CD14-positive monocyte (primary cell): Measurements from ENCODE around the gene RUBCN. TPM values are rescaled to one million over a fixed set of nuclear protein-coding genes. Genes with fewer than 3 reads are reported as not detected.

Experiments used
- DNase-seq, 3 donors: peaks; one replicate each; pipeline ENCODE4 v3.0.0-alpha.2; 2011 to 2022
- H2AFZ ChIP-seq: 2 replicates; pipeline ENCODE4 v1.6.0; 2012; ENCODE audit warnings: mild to moderate bottlenecking, low read depth, low read length, inconsistent platforms; ENCODE audit not compliant: insufficient read depth, poor library complexity, severe bottlenecking
- H3K27ac ChIP-seq, 2 donors: 1 replicate in 1 of 2; 2 replicates in 1 of 2; pipeline ENCODE4 v1.5.1; 2012 to 2013; ENCODE audit warnings: low read length in 2 of 2, control low read depth in 1 of 2, inconsistent platforms in 1 of 2, low read depth in 1 of 2, mild to moderate bottlenecking in 1 of 2
- H3K27me3 ChIP-seq, 2 donors: one replicate each; pipeline versions ENCODE4 v1.6.0 to v1.6.1; 2011 to 2013; ENCODE audit warnings: low read length in 2 of 2; ENCODE audit not compliant: control insufficient read depth in 2 of 2, insufficient read depth in 2 of 2
- H3K36me3 ChIP-seq, 2 donors: replicated peaks in 1 of 2; 1 replicate in 1 of 2; 2 replicates in 1 of 2; pipeline versions ENCODE4 v1.5.1 to v1.6.1; 2012 to 2013; ENCODE audit warnings: low read length in 2 of 2, control low read depth in 1 of 2, inconsistent platforms in 1 of 2, mild to moderate bottlenecking in 1 of 2; ENCODE audit not compliant: insufficient read depth in 2 of 2, control insufficient read depth in 1 of 2
- H3K4me1 ChIP-seq, 2 donors: 1 replicate in 1 of 2; 2 replicates in 1 of 2; pipeline versions ENCODE4 v1.5.1 to v1.6.1; 2012 to 2013; ENCODE audit warnings: low read length in 2 of 2, control low read depth in 1 of 2, inconsistent platforms in 1 of 2, mild to moderate bottlenecking in 1 of 2, moderate library complexity in 1 of 2; ENCODE audit not compliant: insufficient read depth in 2 of 2, control insufficient read depth in 1 of 2
- H3K4me2 ChIP-seq: replicated peaks from 2 replicates; pipeline ENCODE3; 2012; ENCODE audit warnings: low read length, moderate library complexity, mild to moderate bottlenecking; ENCODE audit not compliant: poor library complexity, severe bottlenecking; ENCODE audit errors: extremely low read depth
- H3K4me3 ChIP-seq, 3 experiments: fragments of 200-600 bp in 1 of 3; sonication (generic) in 1 of 3; replicated peaks in 1 of 3; 1 replicate in 2 of 3; 2 replicates in 1 of 3; pipeline ENCODE4 v1.5.1; 2011 to 2013; ENCODE audit warnings: low read length in 3 of 3, mild to moderate bottlenecking in 3 of 3, control low read depth in 2 of 3, low read depth in 2 of 3, inconsistent platforms in 1 of 3, moderate library complexity in 1 of 3
- H3K79me2 ChIP-seq: 2 replicates; pipeline ENCODE4 v1.6.0; 2012; ENCODE audit warnings: mild to moderate bottlenecking, control low read depth, inconsistent platforms, low read length, moderate library complexity; ENCODE audit not compliant: insufficient read depth
- H3K9ac ChIP-seq: 2 replicates; pipeline ENCODE4 v1.6.0; 2017; ENCODE audit warnings: low read length, mild to moderate bottlenecking; ENCODE audit not compliant: insufficient read depth, poor library complexity, severe bottlenecking
- H3K9me3 ChIP-seq, 2 donors: replicated peaks in 1 of 2; 1 replicate in 1 of 2; 2 replicates in 1 of 2; pipeline versions ENCODE4 v1.5.1 to v1.6.1; 2012 to 2013; ENCODE audit warnings: low read length in 2 of 2, control low read depth in 1 of 2; ENCODE audit not compliant: control insufficient read depth in 1 of 2, insufficient read depth in 1 of 2
- H4K20me1 ChIP-seq: 2 replicates; pipeline ENCODE4 v1.6.0; 2012; ENCODE audit warnings: mild to moderate bottlenecking, low read length, control low read depth, moderate library complexity; ENCODE audit not compliant: insufficient read depth
- H3K27ac Mint-ChIP-seq, 7 donors: one replicate each; pipeline ENCODE4 v1.8.0; 2020; ENCODE audit warnings: mild to moderate bottlenecking in 7 of 7, mixed read lengths in 7 of 7, moderate library complexity in 6 of 7, inconsistent platforms in 2 of 7
- H3K27me3 Mint-ChIP-seq, 3 donors: one replicate each; pipeline ENCODE4 v1.8.0; 2021 to 2022; ENCODE audit warnings: low read depth in 3 of 3, mild to moderate bottlenecking in 3 of 3, mixed read lengths in 3 of 3, moderate library complexity in 3 of 3, inconsistent platforms in 1 of 3
- H3K36me3 Mint-ChIP-seq, 2 donors: one replicate each; pipeline ENCODE4 v1.8.0; 2020; ENCODE audit warnings: mixed read lengths in 2 of 2, inconsistent platforms in 1 of 2, mild to moderate bottlenecking in 1 of 2
- H3K4me1 Mint-ChIP-seq: one replicate; pipeline ENCODE4 v1.8.0; 2020; ENCODE audit warnings: mild to moderate bottlenecking, mixed read lengths
- H3K4me3 Mint-ChIP-seq, 2 donors: one replicate each; pipeline ENCODE4 v1.8.0; 2020; ENCODE audit warnings: mild to moderate bottlenecking in 2 of 2, mixed read lengths in 2 of 2, moderate library complexity in 1 of 2
- H3K9me3 Mint-ChIP-seq, 7 donors: one replicate each; pipeline ENCODE4 v1.8.0; 2020 to 2022; ENCODE audit warnings: mixed read lengths in 7 of 7, mild to moderate bottlenecking in 6 of 7, moderate library complexity in 6 of 7, inconsistent platforms in 2 of 7
- WGBS: methylation state at CpG from one replicate; pipeline ENCODE4 v1.1.5; 2013; ENCODE audit warnings: missing lambda C conversion rate; ENCODE audit not compliant: insufficient coverage; 5-methylcytosine and 5-hydroxymethylcytosine counted together
- intact Hi-C, 2 donors: fragments of 100-400 bp; cut with micrococcal nuclease; formaldehyde crosslinking; loops; one replicate each; pipeline versions ENCODE4 v1.15.0 to v1.15.1; 2023
- polyA plus RNA-seq, 3 donors: library from polyadenylated mRNA; depleted of rRNA in 1 of 3; unstranded in 2 of 3; stranded (reverse) in 1 of 3; fragments of 300-500 nt in 2 of 3; fragments of >200 nt in 1 of 3; fragmentation: Illumina TruSeq in 2 of 3; gene quantifications; 1 replicate in 2 of 3; 2 replicates in 1 of 3; pipeline ENCODE4 v1.2.3, GENCODE V29; 2012 to 2021
- TF ChIP-seq, protein P1 (sequence below): fragments of 200-600 bp; IDR thresholded peaks from one replicate; pipeline ENCODE4 v1.8.0; 2022; ENCODE audit warnings: antibody characterized with exemption, mild to moderate bottlenecking

RUBCN gene
- polyA plus RNA-seq, 3 donors, result 8.6 to 37.9 (median 13.5) TPM

DNA sequence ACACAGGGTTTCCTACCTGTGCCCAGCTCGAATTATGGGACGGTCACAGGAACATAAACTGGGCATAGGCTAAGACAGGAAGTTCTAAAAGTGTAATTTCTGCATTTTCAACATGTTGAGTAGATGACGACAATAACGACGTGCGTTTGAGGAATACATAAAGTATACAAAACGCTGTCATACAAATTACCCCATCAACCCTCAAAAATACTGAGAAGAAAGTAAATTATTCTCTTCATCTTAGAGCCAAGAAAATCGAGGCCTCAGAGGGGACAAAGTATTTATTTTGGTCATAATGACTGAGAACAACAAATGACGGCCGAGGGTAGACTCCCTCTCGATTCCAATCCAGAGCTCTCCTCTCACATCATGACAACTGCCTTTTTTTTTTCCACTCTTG lies 60.8 kb downstream of the RUBCN start:
- 100% methylated on average over 3 of the region's 11 CpGs for WGBS
- no peak overlapping the region for H2AFZ ChIP-seq
- no peak overlapping the region for H3K9ac ChIP-seq
- Mint-ChIP-seq H3K4me3 (no peak overlapping the region), H3K27ac (peak overlapping the region in 6 of 7 donors; percentile 67 to 88 (median 82)), H3K9me3 (peaks cover 3 to 22% (median 8%) of the 10 kb centered on the region in 7 donors), H3K4me1 (peaks cover 19% of the 10 kb centered on the region), H3K36me3 (peaks cover 54 to 75% of the 10 kb centered on the region in 2 donors), H3K27me3 (peaks cover 0 to 2% (median 0%) of the 10 kb centered on the region in 3 donors)
- H3K9me3 ChIP-seq, result peaks cover 3% of the 10 kb centered on the region in 2 donors
- H4K20me1 ChIP-seq, result peaks cover 10% of the 10 kb centered on the region
- H3K4me2 ChIP-seq, result no peak overlapping the region
- peak overlapping the region; percentile 43 to 58 for H3K27ac ChIP-seq
- H3K27me3 ChIP-seq, result no peaks in the 10 kb centered on the region
- H3K4me1 ChIP-seq, result peaks cover 17 to 18% of the 10 kb centered on the region in 2 donors
- H3K79me2 ChIP-seq, result no peaks in the 10 kb centered on the region
- peak in 1 of 3 donors; percentile 18 for DNase-seq
- TF ChIP-seq, protein P1, sequence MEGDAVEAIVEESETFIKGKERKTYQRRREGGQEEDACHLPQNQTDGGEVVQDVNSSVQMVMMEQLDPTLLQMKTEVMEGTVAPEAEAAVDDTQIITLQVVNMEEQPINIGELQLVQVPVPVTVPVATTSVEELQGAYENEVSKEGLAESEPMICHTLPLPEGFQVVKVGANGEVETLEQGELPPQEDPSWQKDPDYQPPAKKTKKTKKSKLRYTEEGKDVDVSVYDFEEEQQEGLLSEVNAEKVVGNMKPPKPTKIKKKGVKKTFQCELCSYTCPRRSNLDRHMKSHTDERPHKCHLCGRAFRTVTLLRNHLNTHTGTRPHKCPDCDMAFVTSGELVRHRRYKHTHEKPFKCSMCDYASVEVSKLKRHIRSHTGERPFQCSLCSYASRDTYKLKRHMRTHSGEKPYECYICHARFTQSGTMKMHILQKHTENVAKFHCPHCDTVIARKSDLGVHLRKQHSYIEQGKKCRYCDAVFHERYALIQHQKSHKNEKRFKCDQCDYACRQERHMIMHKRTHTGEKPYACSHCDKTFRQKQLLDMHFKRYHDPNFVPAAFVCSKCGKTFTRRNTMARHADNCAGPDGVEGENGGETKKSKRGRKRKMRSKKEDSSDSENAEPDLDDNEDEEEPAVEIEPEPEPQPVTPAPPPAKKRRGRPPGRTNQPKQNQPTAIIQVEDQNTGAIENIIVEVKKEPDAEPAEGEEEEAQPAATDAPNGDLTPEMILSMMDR, result no peak
- H3K4me3 ChIP-seq, result no peak overlapping the region
- H3K36me3 ChIP-seq, result peaks cover 36 to 68% of the 10 kb centered on the region in 2 donors
- intact Hi-C loops, result no loop called here

DNA sequence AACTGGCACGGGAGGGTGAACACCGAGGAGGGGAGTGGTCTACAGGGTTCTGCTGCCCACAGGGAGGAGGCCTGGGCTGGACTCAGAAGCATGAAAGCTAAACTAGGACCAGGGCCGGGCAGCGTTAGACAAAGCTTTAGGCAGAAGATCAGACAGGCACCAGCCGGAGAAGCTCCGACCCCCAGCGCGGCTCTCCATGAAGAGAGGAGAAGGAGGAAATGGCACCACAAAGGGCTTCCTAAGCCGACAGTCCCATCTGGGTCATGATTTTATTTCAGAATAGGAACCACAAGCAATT lies 61.2 kb downstream of the RUBCN start:
- no peaks in the 10 kb centered on the region for H3K79me2 ChIP-seq
- no peak overlapping the region for H3K9ac ChIP-seq
- Mint-ChIP-seq H3K27ac (peak overlapping the region in 2 of 7 donors; percentile 5 to 6), H3K4me3 (no peak overlapping the region), H3K4me1 (peaks cover 19% of the 10 kb centered on the region), H3K27me3 (peaks cover 0 to 2% (median 0%) of the 10 kb centered on the region in 3 donors), H3K36me3 (peaks cover 52 to 74% of the 10 kb centered on the region in 2 donors), H3K9me3 (peaks cover 3 to 17% (median 8%) of the 10 kb centered on the region in 7 donors)
- peaks cover 33 to 65% of the 10 kb centered on the region in 2 donors for H3K36me3 ChIP-seq
- H2AFZ ChIP-seq, result no peak overlapping the region
- no peak overlapping the region for H3K4me3 ChIP-seq
- H3K9me3 ChIP-seq, result peaks cover 3% of the 10 kb centered on the region in 2 donors
- H3K27me3 ChIP-seq, result no peaks in the 10 kb centered on the region
- H4K20me1 ChIP-seq, result peaks cover 10% of the 10 kb centered on the region
- H3K4me2 ChIP-seq, result no peak overlapping the region
- peak overlapping the region in 1 of 2 donors; percentile 21 for H3K27ac ChIP-seq
- intact Hi-C loops, result no loop called here
- TF ChIP-seq, protein P1, result no peak
- DNase-seq, result no peak
- 98% methylated on average over 6 of the region's 9 CpGs for WGBS
- H3K4me1 ChIP-seq, result peaks cover 17 to 18% of the 10 kb centered on the region in 2 donors
